Endothelial cell (in vitro differentiated cells): ENCODE data around the gene ADAM22. TPM values are rescaled to one million over a fixed set of nuclear protein-coding genes. Genes with fewer than 3 reads are reported as not detected.

Experiments used
- DNase-seq: peaks from one replicate; pipeline ENCODE4 v3.0.0; 2021; ENCODE audit warnings: low spot score
- H3K27ac Mint-ChIP-seq: one replicate; pipeline ENCODE4 v1.8.0; 2021; ENCODE audit warnings: mixed read lengths, inconsistent platforms; ENCODE audit not compliant: unreplicated experiment
- H3K27me3 Mint-ChIP-seq: one replicate; pipeline ENCODE4 v1.8.0; 2021; ENCODE audit warnings: mild to moderate bottlenecking, moderate library complexity, mixed read lengths, inconsistent platforms; ENCODE audit not compliant: unreplicated experiment
- H3K36me3 Mint-ChIP-seq: one replicate; pipeline ENCODE4 v1.8.0; 2021; ENCODE audit warnings: mild to moderate bottlenecking, low read depth, mixed read lengths, inconsistent platforms; ENCODE audit not compliant: unreplicated experiment
- H3K4me1 Mint-ChIP-seq: one replicate; pipeline ENCODE4 v1.8.0; 2021; ENCODE audit warnings: mild to moderate bottlenecking, mixed read lengths, inconsistent platforms; ENCODE audit not compliant: unreplicated experiment
- H3K4me3 Mint-ChIP-seq: one replicate; pipeline ENCODE4 v1.8.0; 2021; ENCODE audit warnings: mild to moderate bottlenecking, mixed read lengths, inconsistent platforms; ENCODE audit not compliant: unreplicated experiment
- H3K9me3 Mint-ChIP-seq: one replicate; pipeline ENCODE4 v1.8.0; 2021; ENCODE audit warnings: mixed read lengths, inconsistent platforms; ENCODE audit not compliant: unreplicated experiment
- total RNA-seq: library from RNA; stranded (reverse); fragmentation: NEBNext Ultra II Directional; extraction: Animal tissue kit (Norgen Biotek cat#: 25700); gene quantifications from one replicate; pipeline ENCODE4 v1.2.1, GENCODE V29; 2021; ENCODE audit not compliant: unreplicated experiment
- TF ChIP-seq, protein P1 (sequence below): fragments of 200-600 bp; sonication (generic); IDR thresholded peaks from one replicate; pipeline ENCODE4 v1.5.0; 2021; ENCODE audit warnings: antibody characterized with exemption; ENCODE audit not compliant: unreplicated experiment

Gene ADAM22
- total RNA-seq, 1 donor from 2014 or later: 14.6 TPM

DNA sequence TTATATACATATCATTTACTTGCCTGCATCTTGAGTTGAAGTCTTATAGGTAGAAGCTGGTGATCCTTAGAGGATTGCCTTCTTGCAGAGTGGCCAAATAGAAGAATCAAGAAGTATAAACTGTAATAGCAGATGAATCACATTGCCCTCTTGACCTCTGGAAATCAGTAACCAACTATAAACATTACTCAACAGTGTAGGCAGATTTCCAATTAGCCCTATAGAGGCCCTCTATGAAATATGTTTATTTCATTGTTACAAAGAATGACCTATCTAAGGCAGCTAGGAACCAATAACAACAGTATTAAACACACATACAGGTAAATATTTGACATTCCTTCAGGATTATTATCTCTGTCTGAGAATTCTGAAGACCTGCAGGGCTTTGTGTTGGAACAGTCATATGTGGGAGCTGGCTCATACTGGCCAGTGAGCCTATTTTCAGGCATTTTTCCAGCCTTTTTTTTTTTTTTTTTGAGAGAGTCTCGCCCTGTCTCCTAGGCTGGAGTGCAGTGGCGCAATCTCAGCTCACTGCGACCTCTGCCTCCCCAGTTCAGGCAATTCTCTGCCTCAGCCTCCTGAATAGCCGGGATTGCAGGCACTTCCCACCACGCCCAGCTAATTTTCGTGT lies 292.9 kb downstream of the ADAM22 start:
- Mint-ChIP-seq H3K27ac (no peak overlapping the region), H3K4me3 (no peak overlapping the region), H3K36me3 (no peaks in the 10 kb centered on the region), H3K4me1 (no peaks in the 10 kb centered on the region), H3K9me3 (no peaks in the 10 kb centered on the region), H3K27me3 (no peaks in the 10 kb centered on the region)
- TF ChIP-seq, protein P1, sequence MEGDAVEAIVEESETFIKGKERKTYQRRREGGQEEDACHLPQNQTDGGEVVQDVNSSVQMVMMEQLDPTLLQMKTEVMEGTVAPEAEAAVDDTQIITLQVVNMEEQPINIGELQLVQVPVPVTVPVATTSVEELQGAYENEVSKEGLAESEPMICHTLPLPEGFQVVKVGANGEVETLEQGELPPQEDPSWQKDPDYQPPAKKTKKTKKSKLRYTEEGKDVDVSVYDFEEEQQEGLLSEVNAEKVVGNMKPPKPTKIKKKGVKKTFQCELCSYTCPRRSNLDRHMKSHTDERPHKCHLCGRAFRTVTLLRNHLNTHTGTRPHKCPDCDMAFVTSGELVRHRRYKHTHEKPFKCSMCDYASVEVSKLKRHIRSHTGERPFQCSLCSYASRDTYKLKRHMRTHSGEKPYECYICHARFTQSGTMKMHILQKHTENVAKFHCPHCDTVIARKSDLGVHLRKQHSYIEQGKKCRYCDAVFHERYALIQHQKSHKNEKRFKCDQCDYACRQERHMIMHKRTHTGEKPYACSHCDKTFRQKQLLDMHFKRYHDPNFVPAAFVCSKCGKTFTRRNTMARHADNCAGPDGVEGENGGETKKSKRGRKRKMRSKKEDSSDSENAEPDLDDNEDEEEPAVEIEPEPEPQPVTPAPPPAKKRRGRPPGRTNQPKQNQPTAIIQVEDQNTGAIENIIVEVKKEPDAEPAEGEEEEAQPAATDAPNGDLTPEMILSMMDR: no peak
- DNase-seq: no peak

DNA sequence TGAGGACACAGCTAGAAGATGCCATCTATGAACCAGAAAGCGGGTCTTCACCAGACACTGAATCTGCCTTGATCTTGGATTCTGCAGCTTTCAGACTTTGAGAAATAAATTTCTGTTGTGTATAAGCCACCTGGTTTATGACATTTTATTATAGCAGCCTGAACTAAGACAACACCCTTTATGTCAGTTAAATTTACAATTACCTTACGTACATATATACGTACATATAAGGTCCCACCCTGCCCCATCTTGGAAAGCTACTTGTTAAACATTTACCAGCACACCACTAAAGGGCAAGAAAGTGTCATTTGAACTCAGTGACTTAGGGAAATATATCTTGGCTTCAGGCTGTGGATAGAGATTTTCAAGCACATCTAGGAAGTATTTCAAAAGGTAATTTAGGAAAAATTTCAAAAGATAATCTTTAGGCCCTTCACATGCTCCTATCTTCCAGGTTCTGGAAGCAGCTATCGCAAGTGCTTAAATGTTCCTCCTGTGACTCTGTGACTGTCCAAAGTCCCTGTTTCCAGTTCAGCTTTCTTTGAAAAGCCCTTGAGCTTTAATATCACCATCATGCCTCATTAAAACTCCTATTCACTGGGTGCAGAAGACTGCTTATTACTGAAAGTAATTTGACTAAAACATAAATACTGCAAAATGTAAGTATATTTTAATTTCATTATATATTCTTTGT lies 295.4 kb downstream of the ADAM22 start:
- TF ChIP-seq, protein P1: no peak
- no peak for DNase-seq
- Mint-ChIP-seq H3K4me3 (no peak overlapping the region), H3K27me3 (no peaks in the 10 kb centered on the region), H3K27ac (no peak overlapping the region), H3K36me3 (no peaks in the 10 kb centered on the region), H3K4me1 (no peaks in the 10 kb centered on the region), H3K9me3 (no peaks in the 10 kb centered on the region)

GRCh38 chr7:88230646-88231045 lies 296.6 kb downstream of the ADAM22 start:
- Mint-ChIP-seq H3K4me3 (no peak overlapping the region), H3K9me3 (no peaks in the 10 kb centered on the region), H3K4me1 (no peaks in the 10 kb centered on the region), H3K36me3 (no peaks in the 10 kb centered on the region), H3K27me3 (no peaks in the 10 kb centered on the region), H3K27ac (no peak overlapping the region)
- no peak for DNase-seq
- TF ChIP-seq, protein P1: no peak

DNA sequence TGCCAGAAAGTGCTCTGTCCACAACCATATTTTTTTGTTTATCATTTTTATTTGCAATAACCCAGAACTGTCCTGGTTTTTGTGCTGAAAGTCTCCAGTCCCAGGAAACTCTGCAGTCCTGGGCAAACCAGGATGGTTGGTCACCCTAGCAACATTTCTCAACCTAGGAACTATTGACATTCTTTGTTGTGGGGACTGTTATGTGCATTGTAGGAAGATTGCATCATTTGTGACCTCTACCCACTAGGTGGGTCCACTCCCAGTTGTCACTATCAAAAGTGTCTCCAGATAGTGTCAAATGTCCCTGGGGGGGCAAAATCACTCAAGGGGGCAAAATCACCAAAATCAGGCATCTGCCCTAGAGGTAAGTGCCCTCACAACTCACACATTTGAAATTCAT lies 299.8 kb downstream of the ADAM22 start:
- no peaks in the 10 kb centered on the region for H3K4me1 Mint-ChIP-seq
- H3K36me3 Mint-ChIP-seq: no peaks in the 10 kb centered on the region
- no peaks in the 10 kb centered on the region for H3K27me3 Mint-ChIP-seq
- no peak overlapping the region for H3K27ac Mint-ChIP-seq
- no peak for DNase-seq
- TF ChIP-seq, protein P1: no peak
- no peaks in the 10 kb centered on the region for H3K9me3 Mint-ChIP-seq
- H3K4me3 Mint-ChIP-seq: no peak overlapping the region

GRCh38 chr7:88239852-88240251 lies 305.8 kb downstream of the ADAM22 start:
- H3K36me3 Mint-ChIP-seq: no peaks in the 10 kb centered on the region

More at GRCh38 chr7:88239852-88240251, 305.8 kb downstream of the ADAM22 start:
- Mint-ChIP-seq H3K4me3 (no peak overlapping the region), H3K27me3 (no peaks in the 10 kb centered on the region), H3K27ac (no peak overlapping the region), H3K4me1 (peaks cover 3% of the 10 kb centered on the region), H3K9me3 (no peaks in the 10 kb centered on the region)
- TF ChIP-seq, protein P1: no peak
- no peak for DNase-seq
